ENCODE measurements around the gene ZNF594. TPM values are rescaled to one million over a fixed set of nuclear protein-coding genes. Genes with fewer than 3 reads are reported as not detected.
A peak's percentile ranks its signal among the peaks of the same experiment; 100 is the strongest.
"Not testable (repeated sequence)": the region's sequence is repeated elsewhere in the genome, so short reads cannot be mapped to it uniquely, and the experiment has no call there.

Gene ZNF594
- total RNA-seq, 2 donors from 2014 or later = 3.7 to 4.0 TPM

- no peaks in the 10 kb centered on the region for H3K27me3 ChIP-seq
- H3K4me3 ChIP-seq = no peak overlapping the region
- H3K27ac ChIP-seq = no peak overlapping the region
- H3K9ac ChIP-seq (ENCODE audit: low read depth in 2 of 2, low read length in 2 of 2) = no peak overlapping the region
- no peaks in the 10 kb centered on the region for H3K9me3 ChIP-seq
- H3K36me3 ChIP-seq = no peaks in the 10 kb centered on the region
- no peaks in the 10 kb centered on the region for H3K4me1 ChIP-seq
- TF ChIP-seq CTCF (IDR thresholded peaks at IDR 0.05) = no peak
- intact Hi-C loops (cut with DNase I) = no loop called here
- peak; percentile 14 for DNase-seq
Observed at GRCh38 chr17:5133311-5133710, 58.4 kb downstream of the ZNF594 start.

GRCh38 chr17:5132503-5133225 is 59.0 kb downstream of the ZNF594 start:
- DNase-seq = peak; percentile 15
- H3K4me3 ChIP-seq; intact Hi-C loops (cut with DNase I); H3K9ac ChIP-seq (ENCODE audit: low read depth in 2 of 2, low read length in 2 of 2); H3K27me3 ChIP-seq; H3K36me3 ChIP-seq; H3K27ac ChIP-seq; H3K4me1 ChIP-seq; H3K9me3 ChIP-seq: not testable (repeated sequence)

GRCh38 chr17:5131799-5132502 is 59.7 kb downstream of the ZNF594 start:
- H3K36me3 ChIP-seq; H3K4me1 ChIP-seq; H3K9ac ChIP-seq (ENCODE audit: low read depth in 2 of 2, low read length in 2 of 2); H3K27ac ChIP-seq; H3K4me3 ChIP-seq; H3K27me3 ChIP-seq; H3K9me3 ChIP-seq; intact Hi-C loops (cut with DNase I): not testable (repeated sequence)
- DNase-seq = peak; percentile 7

GRCh38 chr17:5131146-5131715 is 60.4 kb downstream of the ZNF594 start:
- TF ChIP-seq CTCF (IDR thresholded peaks at IDR 0.05) = no peak
- intact Hi-C loops (cut with DNase I) = no loop called here
- H3K4me3 ChIP-seq = no peak overlapping the region
- H3K4me1 ChIP-seq = no peaks in the 10 kb centered on the region
- no peak overlapping the region for H3K27ac ChIP-seq
- no peaks in the 10 kb centered on the region for H3K9me3 ChIP-seq
- no peaks in the 10 kb centered on the region for H3K27me3 ChIP-seq
- DNase-seq = peak; percentile 12
- no peak overlapping the region for H3K9ac ChIP-seq (ENCODE audit: low read depth in 2 of 2, low read length in 2 of 2)
- no peaks in the 10 kb centered on the region for H3K36me3 ChIP-seq

- DNase-seq = peak; percentile 13
- H3K27me3 ChIP-seq, H3K4me1 ChIP-seq: not testable (repeated sequence)
Observed at GRCh38 chr17:5130687-5131086, 61.0 kb downstream of the ZNF594 start.

GRCh38 chr17:5130261-5130660 is 61.4 kb downstream of the ZNF594 start:
- H3K4me1 ChIP-seq; H3K27ac ChIP-seq; H3K27me3 ChIP-seq; H3K4me3 ChIP-seq; H3K9me3 ChIP-seq; intact Hi-C loops (cut with DNase I); H3K36me3 ChIP-seq; H3K9ac ChIP-seq (ENCODE audit: low read depth in 2 of 2, low read length in 2 of 2): not testable (repeated sequence)
- DNase-seq = peak; percentile 11

More at GRCh38 chr17:5130687-5131086, 61.0 kb downstream of the ZNF594 start:
- H3K36me3 ChIP-seq; H3K9ac ChIP-seq (ENCODE audit: low read depth in 2 of 2, low read length in 2 of 2); H3K9me3 ChIP-seq; H3K27ac ChIP-seq; H3K4me3 ChIP-seq; intact Hi-C loops (cut with DNase I): not testable (repeated sequence)

DNA sequence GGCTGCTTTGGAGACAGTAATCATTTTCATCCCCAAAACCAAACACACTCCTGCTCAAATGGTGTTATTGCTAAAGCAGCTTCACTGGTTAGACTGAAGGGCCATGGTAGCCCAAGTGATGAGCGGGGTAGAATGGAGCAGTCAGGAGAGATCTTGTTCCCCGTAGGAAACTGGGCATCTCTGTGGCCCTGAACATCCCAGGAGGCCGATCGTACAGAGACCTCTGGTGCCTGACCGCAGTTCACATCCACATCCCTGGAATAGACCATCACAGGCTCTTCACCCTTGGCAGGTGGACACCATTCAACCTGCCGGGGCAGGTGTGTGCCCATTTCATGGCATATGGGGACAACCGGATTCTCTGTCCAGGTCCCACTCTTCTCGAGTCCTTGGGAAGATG is 61.9 kb downstream of the ZNF594 start:
- H3K36me3 ChIP-seq; H3K9me3 ChIP-seq; H3K27ac ChIP-seq; H3K27me3 ChIP-seq; H3K4me1 ChIP-seq; H3K4me3 ChIP-seq; H3K9ac ChIP-seq (ENCODE audit: low read depth in 2 of 2, low read length in 2 of 2); intact Hi-C loops (cut with DNase I): not testable (repeated sequence)
- DNase-seq = peak; percentile 12

Other genes with a start within 250 kb of the ZNF594 start
- gene PFN1, start 243.3 kb downstream of the ZNF594 start, total RNA-seq = 1,000 to 10,000 TPM in 1 of 2 donors, 100 to 1,000 TPM in 1; 839 to 1,278 TPM
- gene ENO3, start 240.7 kb downstream of the ZNF594 start, total RNA-seq = 10 to 100 TPM in 1 of 2 donors, 1 to 10 TPM in 1; 3.8 to 17.6 TPM
- gene SPAG7, start 224.1 kb downstream of the ZNF594 start, total RNA-seq = 10 to 100 TPM; 47.7 to 56.4 TPM
- 10 to 100 TPM; 39.8 to 52.6 TPM for gene CAMTA2, start 204.2 kb downstream of the ZNF594 start, total RNA-seq
- 1 to 10 TPM; 1.6 to 4.2 TPM for gene INCA1, start 194.3 kb downstream of the ZNF594 start, total RNA-seq
- 100 to 1,000 TPM; 195 to 291 TPM for gene KIF1C, start 193.9 kb downstream of the ZNF594 start, total RNA-seq
- gene SLC52A1, start 156.4 kb downstream of the ZNF594 start, total RNA-seq = 1 to 10 TPM; 1.7 to 2.6 TPM
- gene ZFP3, start 113.4 kb downstream of the ZNF594 start, total RNA-seq = 1 to 10 TPM; 6.2 to 6.3 TPM
- 10 to 100 TPM in 1 of 2 donors, 1 to 10 TPM in 1; 8.0 to 10.9 TPM for gene ZNF232, start 80.0 kb downstream of the ZNF594 start, total RNA-seq
- under 1 TPM in 1 of 2 donors, not detected in 1; 0.13 TPM for gene USP6, start 75.8 kb downstream of the ZNF594 start, total RNA-seq
- 1 to 10 TPM in 1 of 2 donors, under 1 TPM in 1; 0.86 to 1.5 TPM for gene SCIMP, start 43.0 kb upstream of the ZNF594 start, total RNA-seq
- gene RABEP1, start 90.4 kb upstream of the ZNF594 start, total RNA-seq = 10 to 100 TPM; 22.6 to 23.2 TPM
- 10 to 100 TPM; 66.5 to 77.6 TPM for gene NUP88, start 227.8 kb upstream of the ZNF594 start, total RNA-seq
- gene RPAIN, start 228.3 kb upstream of the ZNF594 start, total RNA-seq = 10 to 100 TPM; 25.4 to 30.7 TPM
- gene C1QBP, start 247.3 kb upstream of the ZNF594 start, total RNA-seq = 100 to 1,000 TPM; 126 to 349 TPM